Heart left ventricle (tissue), 13 donors: ENCODE results near the gene ATP5PB.

Experiments
- CTCF ChIP-seq, 12 donors: fragments of 200-600 bp; sonication (generic) in 4 of 12; IDR thresholded peaks; one replicate each; pipeline versions ENCODE4 v1.5.0 to v1.8.0; 2018 to 2022; ENCODE audit warnings: antibody characterized with exemption in 12 of 12, mild to moderate bottlenecking in 5 of 12
- POLR2A ChIP-seq, 2 donors: fragments of 450-650 bp; IDR thresholded peaks; one replicate each; pipeline ENCODE4 v1.6.1; 2017; ENCODE audit warnings: antibody characterized with exemption in 2 of 2, mild to moderate bottlenecking in 2 of 2, moderate library complexity in 2 of 2
- donor health status: ischemic (EF 13 %, LVEDD 7.1; RV severe dilation, severe dysfunction).
- donor health status: DM: no; HTN: yes; CAD: no.
- donor health status: DM: no; HTN: no; CAD: no.
- donor health status: ischemic (EF 25% LVEDD 6.9; RV normal size, moderate dysfunction).
- donor health status: ischemic (EF 25% LVEDD 5.7; RV mildly dilated, moderate dysfunction).
- donor health status: ischemic (EF 35%, LVEDD 5.7; RV mildly dilated, moderate dysfunction).
- donor health status: nonischemic (EF 11% LVEDD 7.7; RV severe dilation, severe dysfunction).
- donor health status: DM: yes; HTN: yes; CAD: no.
- donor health status: PGD.
- donor health status: ischemic (EF 29% LVEDD 5.4; RV normal size, mild dysfunction).
- donor health status: nonischemic (EF 23%, LVEDD 6.1; RV moderate dilation, normal function).

DNA sequence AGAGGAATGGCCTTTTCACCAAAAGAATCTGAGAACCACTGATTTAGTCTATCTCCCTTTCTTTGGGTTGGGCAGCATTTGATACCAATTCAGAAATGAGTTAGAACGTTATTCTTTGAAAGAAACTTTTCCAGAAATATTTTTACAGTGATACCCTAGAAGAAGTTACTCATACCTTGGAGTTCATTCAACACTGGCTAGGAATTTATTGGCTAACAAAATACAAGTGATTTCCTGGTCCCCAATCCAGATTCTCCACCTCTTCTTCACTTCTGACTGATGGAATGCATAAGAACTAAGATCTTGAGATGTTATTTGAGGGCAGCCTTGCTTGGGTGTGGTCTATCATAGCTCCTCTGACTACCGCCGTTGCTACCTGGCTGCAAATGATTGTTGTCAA, 33.9 kb downstream of the ATP5PB start:
- TF ChIP-seq CTCF (IDR thresholded peaks at IDR 0.05) = no peak
- TF ChIP-seq POLR2A (IDR thresholded peaks at IDR 0.05) = no peak
